Peyer's patch (tissue), 4 donors: Measurements from ENCODE around the gene UVRAG. TPM values are rescaled to one million over a fixed set of nuclear protein-coding genes. Genes with fewer than 3 reads are reported as not detected.
A peak's percentile ranks its signal among the peaks of the same experiment; 100 is the strongest.
"Not testable (repeated sequence)": the region's sequence is repeated elsewhere in the genome, so short reads cannot be mapped to it uniquely, and the experiment has no call there.

ENCODE experiments used
- DNase-seq, 3 donors: peaks; one replicate each; pipeline ENCODE4 v3.0.0-alpha.2; 2017 to 2019
- H3K27ac ChIP-seq, 4 donors: fragments of 200-600 bp; sonication (generic); one replicate each; pipeline ENCODE4 v1.5.1; 2016 to 2019
- H3K27me3 ChIP-seq, 2 donors: fragments of 200-600 bp; sonication (generic); one replicate each; pipeline ENCODE4 v1.5.1; 2019
- H3K36me3 ChIP-seq, 3 donors: fragments of 200-600 bp; sonication (generic); one replicate each; pipeline ENCODE4 v1.5.1; 2016 to 2019
- H3K4me1 ChIP-seq, 4 donors: fragments of 200-600 bp; sonication (generic); one replicate each; pipeline ENCODE4 v1.5.1; 2016 to 2019
- H3K4me3 ChIP-seq, 4 donors: fragments of 200-600 bp; sonication (generic); 1 replicate in 3 of 4; 2 replicates in 1 of 4; pipeline ENCODE4 v1.5.1; 2016 to 2019; ENCODE audit warnings: mild to moderate bottlenecking in 1 of 4
- H3K9me3 ChIP-seq, 4 donors: fragments of 200-600 bp; sonication (generic); one replicate each; pipeline ENCODE4 v1.5.1; 2016 to 2019; ENCODE audit warnings: mild to moderate bottlenecking in 1 of 4
- CTCF ChIP-seq, 6 experiments: fragments of 450-650 bp in 4 of 6; fragments of 200-600 bp in 2 of 6; sonication (generic) in 1 of 6; IDR thresholded peaks; one replicate each; pipeline ENCODE4 v1.5.1; 2017 to 2019; ENCODE audit warnings: antibody characterized with exemption in 6 of 6, mild to moderate bottlenecking in 3 of 6, moderate library complexity in 1 of 6
- POLR2A ChIP-seq, 2 donors: fragments of 450-650 bp; IDR thresholded peaks; one replicate each; pipeline ENCODE4 v1.5.1; 2017; ENCODE audit warnings: antibody characterized with exemption in 2 of 2, mild to moderate bottlenecking in 2 of 2, moderate library complexity in 2 of 2
- total RNA-seq, 4 donors: library from RNA; depleted of rRNA; stranded (reverse); fragments of >200 nt; gene quantifications; one replicate each; pipeline ENCODE4 v1.1.0, GENCODE V29; 2016

The UVRAG gene
- total RNA-seq, 4 donors from 2014 or later = 13.8 to 64.4 (median 22.1) TPM

DNA sequence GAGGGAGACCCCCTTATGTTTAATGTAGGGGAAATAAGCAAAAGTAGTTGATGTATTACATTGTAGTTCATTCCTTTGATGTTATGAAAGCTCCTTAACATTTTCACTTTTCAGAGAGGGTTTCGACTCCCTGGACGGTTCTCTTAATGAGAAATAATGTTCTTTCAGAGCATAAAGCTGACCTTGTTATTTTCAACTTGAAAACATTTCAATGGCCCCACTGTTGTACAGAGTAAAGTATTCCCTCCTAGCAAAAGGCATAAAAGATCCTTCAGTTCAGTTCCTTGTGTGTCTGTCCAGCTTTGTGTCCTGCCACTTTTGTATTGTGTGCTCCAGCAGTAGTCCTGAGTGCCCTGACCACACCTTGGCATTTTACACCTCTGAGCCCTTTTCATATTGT lies 63.9 kb downstream of the UVRAG start:
- Histone ChIP-seq H3K9me3 (no peaks in the 10 kb centered on the region), H3K4me3 (no peak overlapping the region), H3K27ac (no peak overlapping the region), H3K4me1 (no peaks in the 10 kb centered on the region), H3K27me3 (no peaks in the 10 kb centered on the region), H3K36me3 (peaks cover 0 to 7% (median 0%) of the 10 kb centered on the region in 3 donors)
- no peak for DNase-seq
- no peak for TF ChIP-seq CTCF (IDR thresholded peaks at IDR 0.05)
- no peak for TF ChIP-seq POLR2A (IDR thresholded peaks at IDR 0.05)

DNA sequence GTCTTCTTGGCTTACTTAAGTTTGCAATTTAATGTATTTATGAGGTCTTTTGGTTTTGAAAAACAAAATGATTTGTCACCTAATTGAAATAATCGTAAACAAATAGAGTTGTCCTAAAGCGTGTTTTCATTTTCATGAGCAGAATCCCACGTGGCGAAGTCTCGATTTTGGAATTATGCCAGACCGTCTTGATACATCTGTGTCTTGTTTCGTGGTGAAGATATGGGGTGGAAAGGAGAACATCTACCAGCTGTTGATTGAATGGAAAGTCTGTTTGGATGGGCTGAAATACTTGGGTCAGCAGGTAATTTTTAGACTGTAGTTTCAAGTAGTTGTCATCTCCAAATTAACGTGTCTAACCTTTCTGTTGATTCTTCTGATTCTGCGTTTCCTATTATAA lies 64.7 kb downstream of the UVRAG start:
- TF ChIP-seq CTCF (IDR thresholded peaks at IDR 0.05) (no peak), POLR2A (IDR thresholded peaks at IDR 0.05) (no peak)
- Histone ChIP-seq H3K27ac (no peak overlapping the region), H3K27me3 (no peaks in the 10 kb centered on the region), H3K9me3 (no peaks in the 10 kb centered on the region), H3K4me1 (no peaks in the 10 kb centered on the region), H3K36me3 (peaks cover 0 to 7% (median 0%) of the 10 kb centered on the region in 3 donors), H3K4me3 (no peak overlapping the region)
- no peak for DNase-seq

- H3K4me3 ChIP-seq, H3K4me1 ChIP-seq, DNase-seq, H3K36me3 ChIP-seq, H3K9me3 ChIP-seq, H3K27me3 ChIP-seq, H3K27ac ChIP-seq: not testable (repeated sequence)
These were observed 65.3 kb downstream of the UVRAG start for GRCh38 chr11:75880343-75880742.

- TF ChIP-seq CTCF (IDR thresholded peaks at IDR 0.05) = no peak
- no peak for TF ChIP-seq POLR2A (IDR thresholded peaks at IDR 0.05)
- H3K4me1 ChIP-seq = no peaks in the 10 kb centered on the region
- H3K9me3 ChIP-seq = no peaks in the 10 kb centered on the region
- H3K36me3 ChIP-seq = peaks cover 0 to 7% (median 0%) of the 10 kb centered on the region in 3 donors
- DNase-seq = no peak
- no peak overlapping the region for H3K4me3 ChIP-seq
- H3K27me3 ChIP-seq = no peaks in the 10 kb centered on the region
- no peak overlapping the region for H3K27ac ChIP-seq
These were observed 69.3 kb downstream of the UVRAG start for GRCh38 chr11:75884321-75884720.

GRCh38 chr11:75888416-75888815 lies 73.4 kb downstream of the UVRAG start:
- Histone ChIP-seq H3K9me3 (no peaks in the 10 kb centered on the region), H3K4me3 (no peak overlapping the region), H3K36me3 (no peaks in the 10 kb centered on the region), H3K27ac (no peak overlapping the region), H3K27me3 (no peaks in the 10 kb centered on the region), H3K4me1 (no peaks in the 10 kb centered on the region)
- no peak for DNase-seq
- TF ChIP-seq CTCF (IDR thresholded peaks at IDR 0.05) (no peak), POLR2A (IDR thresholded peaks at IDR 0.05) (no peak)

DNA sequence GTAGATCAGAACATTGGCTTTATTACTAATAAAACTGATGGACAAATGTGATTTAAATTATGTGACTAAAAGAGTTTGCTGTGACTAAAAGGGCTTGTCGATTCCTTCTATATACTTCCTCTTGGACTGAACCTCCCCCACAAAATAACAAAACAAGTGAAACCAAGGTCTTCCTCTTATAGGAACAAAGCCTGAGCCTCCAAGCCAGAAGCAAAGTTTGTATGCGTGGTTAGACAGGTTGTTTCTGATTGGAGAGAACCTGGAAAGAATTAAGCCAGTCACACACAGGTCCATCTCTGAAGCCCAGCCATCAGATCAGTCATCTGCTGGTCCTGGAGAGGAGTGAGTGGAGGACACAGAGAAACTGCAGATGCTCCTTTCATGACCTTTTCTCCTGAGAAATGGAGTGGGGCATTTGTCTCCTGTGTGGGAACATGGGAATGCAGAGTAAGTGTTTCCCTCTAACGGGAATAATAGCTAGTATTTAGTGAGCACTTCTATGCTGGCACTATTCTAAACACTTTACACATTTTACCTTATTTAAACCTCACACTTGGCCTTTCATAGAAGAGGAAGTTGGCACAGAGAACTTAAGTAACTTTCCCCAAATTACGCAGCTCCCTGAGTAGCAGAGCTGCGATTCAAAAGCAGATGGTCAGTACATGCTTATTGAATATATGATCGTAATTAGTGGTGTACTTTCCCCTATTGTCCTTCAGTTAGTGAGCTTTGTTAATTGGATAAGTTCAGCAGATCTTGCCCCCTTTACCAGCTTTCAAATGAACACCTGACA lies 77.1 kb downstream of the UVRAG start:
- Histone ChIP-seq H3K9me3 (no peaks in the 10 kb centered on the region), H3K4me3 (no peak overlapping the region), H3K4me1 (no peaks in the 10 kb centered on the region), H3K27ac (peak overlapping the region in 3 of 4 donors; percentile 19 to 57 (median 29)), H3K36me3 (no peaks in the 10 kb centered on the region), H3K27me3 (no peaks in the 10 kb centered on the region)
- DNase-seq = peak in 1 of 3 donors; percentile 36
- TF ChIP-seq POLR2A (IDR thresholded peaks at IDR 0.05) (no peak), CTCF (IDR thresholded peaks at IDR 0.05) (no peak)
